SK-N-DZ (cell line): Measurements from ENCODE around the gene WNT8A. TPM values are rescaled to one million over a fixed set of nuclear protein-coding genes. Genes with fewer than 3 reads are reported as not detected.
"Not testable (repeated sequence)": the region's sequence is repeated elsewhere in the genome, so short reads cannot be mapped to it uniquely, and the experiment has no call there.

Experiments used
- DNase-seq: peaks from one replicate; pipeline ENCODE4 v3.0.0-alpha.2; 2015; ENCODE audit warnings: low spot score
- polyA plus RNA-seq, 2 experiments: library from polyadenylated mRNA; depleted of rRNA; stranded (reverse); fragments of >200 nt; gene quantifications; 2 replicates each; pipeline ENCODE4 v1.2.3, GENCODE V29; 2014

WNT8A gene
- not detected in 2 replicates for polyA plus RNA-seq (2014; cell fraction: cytosol; rRNA removed)
- polyA plus RNA-seq (2014; cell fraction: nucleus; rRNA removed): not detected in 2 replicates

- no peak for DNase-seq
Observed at GRCh38 chr5:138083702-138084101, at the start of gene WNT8A. WNT8A (plus strand) TSS chr5:138084033; CDS start chr5:138084128, 95 bp downstream.

- DNase-seq: peak; percentile 91
Observed at GRCh38 chr5:138035605-138036537, 48.0 kb upstream of the WNT8A start.

- DNase-seq: no peak
Observed at GRCh38 chr5:138037271-138037670, 46.6 kb upstream of the WNT8A start.

- no peak for DNase-seq
Observed at GRCh38 chr5:138037907-138038633, 45.8 kb upstream of the WNT8A start.

- DNase-seq: no peak
Observed at GRCh38 chr5:138038826-138039225, 45.0 kb upstream of the WNT8A start.

GRCh38 chr5:138045283-138045682 is 38.5 kb upstream of the WNT8A start:
- not testable (repeated sequence) for DNase-seq

GRCh38 chr5:138051441-138052296 is 32.2 kb upstream of the WNT8A start:
- DNase-seq: no peak

- DNase-seq: not testable (repeated sequence)
Observed at GRCh38 chr5:138052718-138053117, 31.1 kb upstream of the WNT8A start.

- DNase-seq: no peak
Observed at GRCh38 chr5:138053554-138053953, 30.3 kb upstream of the WNT8A start.

- no peak for DNase-seq
Observed at GRCh38 chr5:138054206-138054605, 29.6 kb upstream of the WNT8A start.

GRCh38 chr5:138054847-138055558 is 28.8 kb upstream of the WNT8A start:
- DNase-seq: no peak

GRCh38 chr5:138064526-138064925 is 19.3 kb upstream of the WNT8A start:
- no peak for DNase-seq

- peak; percentile 26 for DNase-seq
Observed at GRCh38 chr5:138065102-138065501, 18.7 kb upstream of the WNT8A start.

GRCh38 chr5:138067945-138068344 is 15.9 kb upstream of the WNT8A start:
- DNase-seq: no peak

GRCh38 chr5:138068742-138069600 is 14.9 kb upstream of the WNT8A start:
- DNase-seq: peak; percentile 63

- not testable (repeated sequence) for DNase-seq
Observed at GRCh38 chr5:138070026-138070425, 13.8 kb upstream of the WNT8A start.

- DNase-seq: peak; percentile 62
Observed at GRCh38 chr5:138077064-138077696, 6.7 kb upstream of the WNT8A start.

GRCh38 chr5:138078006-138078643 is 5.7 kb upstream of the WNT8A start:
- DNase-seq: no peak

- no peak for DNase-seq
Observed at GRCh38 chr5:138082033-138082432, 1.8 kb upstream of the WNT8A start.
